Esophagus squamous epithelium (tissue), 5 donors: ENCODE results near the gene CCL1. TPM values are rescaled to one million over a fixed set of nuclear protein-coding genes. Genes with fewer than 3 reads are reported as not detected.

Source experiments
- DNase-seq: peaks from one replicate; lab custom pipeline; 2025; lab: John Stamatoyannopoulos, UW
- H3K27ac ChIP-seq, 4 donors: fragments of 200-600 bp; sonication (generic); one replicate each; pipeline ENCODE4 v1.5.1; 2016 to 2019; ENCODE audit warnings: mild to moderate bottlenecking in 1 of 4
- H3K27me3 ChIP-seq, 4 donors: fragments of 200-600 bp; sonication (generic); 1 replicate in 3 of 4; 2 replicates in 1 of 4; pipeline versions ENCODE4 v1.5.1 to v1.6.0; 2017 to 2021; ENCODE audit warnings: antibody characterized with exemption in 1 of 4
- H3K36me3 ChIP-seq, 3 donors: fragments of 200-600 bp; sonication (generic); one replicate each; pipeline ENCODE4 v1.5.1; 2016 to 2019
- H3K4me1 ChIP-seq, 3 donors: fragments of 200-600 bp; sonication (generic); one replicate each; pipeline ENCODE4 v1.5.1; 2017 to 2019
- H3K4me3 ChIP-seq, 4 donors: fragments of 200-600 bp; sonication (generic); 1 replicate in 3 of 4; 2 replicates in 1 of 4; pipeline ENCODE4 v1.5.1; 2016 to 2019; ENCODE audit warnings: mild to moderate bottlenecking in 2 of 4, moderate library complexity in 1 of 4
- H3K9me3 ChIP-seq, 3 donors: fragments of 200-600 bp; sonication (generic); one replicate each; pipeline ENCODE4 v1.5.1; 2016 to 2019
- CTCF ChIP-seq, 6 experiments: fragments of 450-650 bp in 4 of 6; fragments of 200-600 bp in 2 of 6; sonication (generic) in 2 of 6; IDR thresholded peaks; one replicate each; pipeline ENCODE4 v1.5.1; 2016 to 2019; ENCODE audit warnings: antibody characterized with exemption in 6 of 6, mild to moderate bottlenecking in 4 of 6, moderate library complexity in 4 of 6
- POLR2A ChIP-seq, 4 donors: fragments of 450-650 bp; IDR thresholded peaks; one replicate each; pipeline ENCODE4 v1.6.1; 2017; ENCODE audit warnings: antibody characterized with exemption in 4 of 4, mild to moderate bottlenecking in 4 of 4, moderate library complexity in 3 of 4
- WGBS, 2 donors: methylation state at CpG; one replicate each; pipeline ENCODE4 v1.1.5; 2018; 5-methylcytosine and 5-hydroxymethylcytosine counted together
- intact Hi-C: fragments of 100-400 bp; cut with DNase I; formaldehyde crosslinking; loops from one replicate; pipeline ENCODE4 v1.15.0; 2022
- total RNA-seq, 4 donors: library from RNA; depleted of rRNA; stranded (reverse); fragments of >200 nt; gene quantifications; one replicate each; pipeline ENCODE4 v1.1.0, GENCODE V29; 2016
- donor health status: DM: yes; HTN: yes; CAD: no.

CCL1 gene
- total RNA-seq, 4 donors from 2014 or later, result not detected

GRCh38 chr17:34365340-34365739, 2.3 kb upstream of the CCL1 start:
- no peak for DNase-seq
- 54 to 58% methylated on average over 2 of the region's 2 CpGs for WGBS, 2 donors

GRCh38 chr17:34364751-34365150, 1.7 kb upstream of the CCL1 start:
- no peak for DNase-seq
- H3K27ac ChIP-seq, result no peak overlapping the region
- no peaks in the 10 kb centered on the region for H3K36me3 ChIP-seq
- peaks cover 0 to 65% (median 0%) of the 10 kb centered on the region in 4 donors for H3K27me3 ChIP-seq
- WGBS, 2 donors, result 53 to 56% methylated on average over 2 of the region's 2 CpGs
- intact Hi-C loops, result no loop called here
- H3K4me3 ChIP-seq, result no peak overlapping the region
- no peaks in the 10 kb centered on the region for H3K9me3 ChIP-seq
- peaks cover 0 to 3% (median 0%) of the 10 kb centered on the region in 3 donors for H3K4me1 ChIP-seq
- no peak for TF ChIP-seq CTCF (IDR thresholded peaks at IDR 0.05)
- TF ChIP-seq POLR2A (IDR thresholded peaks at IDR 0.05), result no peak

More at GRCh38 chr17:34365340-34365739, 2.3 kb upstream of the CCL1 start:
- H3K9me3 ChIP-seq, result no peaks in the 10 kb centered on the region
- intact Hi-C loops, result no loop called here
- H3K4me3 ChIP-seq, result no peak overlapping the region
- H3K27me3 ChIP-seq, result peaks cover 0 to 65% (median 0%) of the 10 kb centered on the region in 4 donors
- TF ChIP-seq CTCF (IDR thresholded peaks at IDR 0.05) (no peak), POLR2A (IDR thresholded peaks at IDR 0.05) (no peak)
- H3K4me1 ChIP-seq, result peaks cover 0 to 3% (median 0%) of the 10 kb centered on the region in 3 donors
- no peak overlapping the region for H3K27ac ChIP-seq
- no peaks in the 10 kb centered on the region for H3K36me3 ChIP-seq

GRCh38 chr17:34361478-34362061, 1.5 kb downstream of the CCL1 start:
- H3K27me3 ChIP-seq, result peaks cover 0 to 46% (median 0%) of the 10 kb centered on the region in 4 donors
- no peaks in the 10 kb centered on the region for H3K9me3 ChIP-seq
- DNase-seq, result peak; percentile 39
- H3K4me3 ChIP-seq, result no peak overlapping the region
- 18 to 23% methylated on average over 8 of the region's 8 CpGs for WGBS, 2 donors
- H3K4me1 ChIP-seq, result peaks cover 0 to 3% (median 0%) of the 10 kb centered on the region in 3 donors
- TF ChIP-seq CTCF (IDR thresholded peaks at IDR 0.05) (peak; percentile 91 to 100 (median 99)), POLR2A (IDR thresholded peaks at IDR 0.05) (no peak)
- H3K27ac ChIP-seq, result no peak overlapping the region
- intact Hi-C loops, result loop anchor here (2.0 kb wide), 1 partner anchor 161 kb away; no protein-coding TSS in a partner anchor
- no peaks in the 10 kb centered on the region for H3K36me3 ChIP-seq

GRCh38 chr17:34360601-34361270, 2.3 kb downstream of the CCL1 start:
- Histone ChIP-seq H3K27me3 (peaks cover 0 to 40% (median 0%) of the 10 kb centered on the region in 4 donors), H3K36me3 (no peaks in the 10 kb centered on the region), H3K4me3 (no peak overlapping the region), H3K9me3 (no peaks in the 10 kb centered on the region), H3K4me1 (peaks cover 0 to 3% (median 0%) of the 10 kb centered on the region in 3 donors), H3K27ac (no peak overlapping the region)
- DNase-seq, result no peak
- TF ChIP-seq POLR2A (IDR thresholded peaks at IDR 0.05), result no peak
- TF ChIP-seq CTCF (IDR thresholded peaks at IDR 0.05), result no peak
- 72 to 78% methylated on average over 8 to 9 of the region's 11 CpGs for WGBS, 2 donors
- intact Hi-C loops, result loop anchor here (2.0 kb wide), 1 partner anchor 160 kb away; no protein-coding TSS in a partner anchor

- Histone ChIP-seq H3K36me3 (no peaks in the 10 kb centered on the region), H3K4me1 (peaks cover 0 to 10% (median 3%) of the 10 kb centered on the region in 3 donors), H3K27me3 (peaks cover 0 to 19% (median 0%) of the 10 kb centered on the region in 4 donors), H3K9me3 (no peaks in the 10 kb centered on the region), H3K4me3 (no peak overlapping the region), H3K27ac (no peak overlapping the region)
- no peak for DNase-seq
- intact Hi-C loops, result no loop called here
- WGBS, 2 donors, result 83% methylated on average over 3 of the region's 3 CpGs; no CpG with 5 or more reads in 1 of the 2 donors
- TF ChIP-seq POLR2A (IDR thresholded peaks at IDR 0.05) (no peak), CTCF (IDR thresholded peaks at IDR 0.05) (no peak)
Measured at GRCh38 chr17:34358631-34359030, 4.4 kb downstream of the CCL1 start.
